Trophoblast cell (in vitro differentiated cells and primary cell): ENCODE results near the gene ALK.

Source experiments
- DNase-seq, 2 donors: peaks; one replicate each; pipeline ENCODE4 v3.0.0-alpha.2; 2016
- H2AFZ ChIP-seq: 2 replicates; pipeline ENCODE4 v1.6.1; 2013; ENCODE audit warnings: low read length, moderate library complexity, mild to moderate bottlenecking; ENCODE audit not compliant: insufficient read depth, poor library complexity
- H2AK5ac ChIP-seq: 2 replicates; pipeline ENCODE4 v1.6.1; 2013; ENCODE audit warnings: mild to moderate bottlenecking, low read length
- H2BK120ac ChIP-seq: 2 replicates; pipeline ENCODE4 v1.6.1; 2013; ENCODE audit warnings: low read length, mild to moderate bottlenecking, moderate library complexity; ENCODE audit not compliant: insufficient read depth, poor library complexity
- H2BK12ac ChIP-seq: 2 replicates; pipeline ENCODE4 v1.6.1; 2013; ENCODE audit warnings: mild to moderate bottlenecking, low read length, moderate library complexity
- H2BK5ac ChIP-seq: 2 replicates; pipeline ENCODE4 v1.6.1; 2013; ENCODE audit warnings: low read length, low read depth, moderate library complexity, mild to moderate bottlenecking; ENCODE audit not compliant: poor library complexity
- H3K14ac ChIP-seq: 2 replicates; pipeline ENCODE4 v1.6.1; 2013; ENCODE audit warnings: mild to moderate bottlenecking, low read length
- H3K18ac ChIP-seq: 2 replicates; pipeline ENCODE4 v1.6.1; 2013; ENCODE audit warnings: mild to moderate bottlenecking, low read length
- H3K23ac ChIP-seq: 2 replicates; pipeline ENCODE4 v1.6.1; 2013; ENCODE audit warnings: low read length
- H3K27ac ChIP-seq: 2 replicates; pipeline ENCODE4 v1.5.1; 2013; ENCODE audit warnings: low read depth, mild to moderate bottlenecking, inconsistent platforms, low read length, moderate library complexity
- H3K27me3 ChIP-seq: 2 replicates; pipeline ENCODE4 v1.6.1; 2013; ENCODE audit warnings: inconsistent platforms, mild to moderate bottlenecking, low read length, moderate library complexity; ENCODE audit not compliant: insufficient read depth
- H3K36me3 ChIP-seq, 2 experiments: 1 replicate in 1 of 2; 2 replicates in 1 of 2; pipeline ENCODE4 v1.6.1; 2013; ENCODE audit warnings: low read length in 2 of 2, mild to moderate bottlenecking in 2 of 2, moderate library complexity in 1 of 2; ENCODE audit not compliant: insufficient read depth in 2 of 2, control insufficient read depth in 1 of 2
- H3K4ac ChIP-seq: 2 replicates; pipeline ENCODE4 v1.6.1; 2013; ENCODE audit warnings: low read depth, mild to moderate bottlenecking, low read length, moderate library complexity
- H3K4me1 ChIP-seq, 2 experiments: 1 replicate in 1 of 2; 2 replicates in 1 of 2; pipeline ENCODE4 v1.6.1; 2013; ENCODE audit warnings: low read length in 2 of 2, mild to moderate bottlenecking in 2 of 2, moderate library complexity in 1 of 2; ENCODE audit not compliant: insufficient read depth in 2 of 2, control insufficient read depth in 1 of 2
- H3K4me2 ChIP-seq: 2 replicates; pipeline ENCODE4 v1.6.1; 2013; ENCODE audit warnings: inconsistent platforms, mild to moderate bottlenecking, low read length, moderate library complexity
- H3K4me3 ChIP-seq: 2 replicates; pipeline ENCODE4 v1.5.1; 2013; ENCODE audit warnings: mild to moderate bottlenecking, low read depth, low read length, inconsistent platforms
- H3K79me1 ChIP-seq: one replicate; pipeline ENCODE4 v1.6.1; 2013; ENCODE audit warnings: low read length
- H3K79me2 ChIP-seq: 2 replicates; pipeline ENCODE4 v1.6.1; 2013; ENCODE audit warnings: low read length, mild to moderate bottlenecking; ENCODE audit not compliant: control insufficient read depth, insufficient read depth, poor library complexity
- H3K9ac ChIP-seq: 2 replicates; pipeline ENCODE4 v1.6.1; 2013; ENCODE audit warnings: mild to moderate bottlenecking, low read length
- H3K9me3 ChIP-seq: 2 replicates; pipeline ENCODE4 v1.6.1; 2013; ENCODE audit warnings: low read depth, mild to moderate bottlenecking, control low read depth, inconsistent platforms, low read length; ENCODE audit not compliant: insufficient read depth
- H4K12ac ChIP-seq: 2 replicates; pipeline ENCODE4 v1.6.1; 2013; ENCODE audit warnings: low read depth, mild to moderate bottlenecking, low read length, moderate library complexity
- H4K8ac ChIP-seq: 2 replicates; pipeline ENCODE4 v1.6.1; 2013; ENCODE audit warnings: low read depth, mild to moderate bottlenecking, low read length, moderate library complexity
- H4K91ac ChIP-seq: one replicate; pipeline ENCODE4 v1.6.1; 2013; ENCODE audit warnings: low read depth, mild to moderate bottlenecking, low read length, moderate library complexity
- WGBS: extraction: QIAGEN DNeasy Blood & Tissue Kit; methylation state at CpG from one replicate; pipeline ENCODE4 v1.1.7; 2013; ENCODE audit warnings: missing lambda C conversion rate; ENCODE audit not compliant: insufficient read length, insufficient coverage; ENCODE audit errors: extremely low coverage; 5-methylcytosine and 5-hydroxymethylcytosine counted together

Gene ALK

DNA sequence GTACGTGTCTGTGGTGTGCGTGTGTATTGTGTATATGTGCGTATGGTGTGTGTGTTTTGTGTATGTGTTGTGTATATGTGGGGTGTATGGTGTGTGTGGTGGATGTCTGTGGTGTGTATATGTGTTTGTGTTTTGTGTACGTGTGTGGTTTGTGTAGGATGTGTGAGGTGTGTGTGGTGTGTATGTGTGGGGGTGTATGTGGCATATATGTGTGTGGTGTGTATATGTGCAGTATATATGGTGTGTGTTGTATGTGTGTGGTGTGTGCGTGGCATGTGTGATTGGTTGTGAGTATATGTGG, 704.8 kb downstream of the ALK start:
- Histone ChIP-seq H2BK12ac (no peak overlapping the region), H4K8ac (no peak overlapping the region), H3K14ac (no peak overlapping the region), H2AK5ac (no peak overlapping the region), H2BK5ac (no peak overlapping the region), H3K9me3 (peaks cover 4% of the 10 kb centered on the region), H3K9ac (no peak overlapping the region), H3K18ac (no peak overlapping the region), H3K79me2 (no peaks in the 10 kb centered on the region), H2BK120ac (no peak overlapping the region), H3K23ac (no peak overlapping the region), H4K12ac (no peak overlapping the region), H4K91ac (no peak overlapping the region), H3K27me3 (no peaks in the 10 kb centered on the region), H2AFZ (no peak overlapping the region), H3K4me2 (no peak overlapping the region), H3K79me1 (no peaks in the 10 kb centered on the region), H3K36me3 (no peaks in the 10 kb centered on the region), H3K4me1 (no peaks in the 10 kb centered on the region), H3K4me3 (no peak overlapping the region), H3K4ac (no peak overlapping the region), H3K27ac (no peak overlapping the region)
- DNase-seq, result no peak
- 100% methylated on average over 5 of the region's 5 CpGs for WGBS

DNA sequence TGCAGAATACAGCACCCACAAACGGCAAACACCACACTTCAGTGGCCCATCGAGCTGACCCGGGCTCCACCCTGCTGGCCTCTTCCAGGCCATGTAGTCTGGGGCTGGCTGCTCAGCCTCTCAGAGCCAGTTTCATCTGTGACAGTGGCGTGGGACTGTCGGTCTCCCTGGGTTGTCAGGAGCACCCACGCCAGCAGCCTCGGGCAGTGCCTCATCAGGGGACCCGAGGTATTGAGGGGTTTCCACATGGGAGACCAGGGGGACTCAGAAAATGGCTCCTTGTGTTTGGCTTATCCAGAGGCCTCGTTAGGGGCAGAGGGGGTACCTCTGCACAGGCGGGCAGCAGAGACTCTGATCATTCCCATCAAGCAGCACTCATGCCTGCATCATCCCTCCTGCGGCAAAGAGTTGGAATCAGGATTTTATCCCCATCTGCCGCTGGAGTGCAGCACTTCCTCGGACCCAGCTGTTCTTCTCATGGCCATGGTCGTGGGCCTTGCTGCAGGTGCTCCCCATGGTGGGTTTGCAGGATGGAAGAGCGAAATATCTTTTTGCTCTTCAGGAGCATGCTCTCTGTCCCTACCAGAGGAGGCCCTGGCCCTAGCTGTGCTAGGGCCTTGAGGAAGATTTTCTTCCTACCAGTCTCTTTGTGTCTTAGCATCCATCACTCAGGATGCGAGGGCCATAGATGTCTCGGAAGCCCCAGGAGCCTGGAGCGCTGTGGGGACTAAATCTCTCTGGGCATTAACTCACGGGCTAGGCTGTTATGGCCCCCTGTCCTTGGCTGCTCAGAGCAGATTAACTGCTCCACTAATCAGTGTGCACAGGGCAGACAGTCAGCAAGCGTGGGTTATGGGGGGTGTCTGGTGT, 705.4 kb downstream of the ALK start:
- Histone ChIP-seq H3K9me3 (peaks cover 4% of the 10 kb centered on the region), H3K27me3 (no peaks in the 10 kb centered on the region), H2AFZ (no peak overlapping the region), H4K8ac (no peak overlapping the region), H2BK12ac (no peak overlapping the region), H3K4me1 (no peaks in the 10 kb centered on the region), H3K36me3 (no peaks in the 10 kb centered on the region), H3K4ac (no peak overlapping the region), H3K14ac (no peak overlapping the region), H4K91ac (no peak overlapping the region), H3K23ac (no peak overlapping the region), H3K9ac (no peak overlapping the region), H4K12ac (no peak overlapping the region), H3K79me2 (no peaks in the 10 kb centered on the region), H3K4me2 (no peak overlapping the region), H3K18ac (no peak overlapping the region), H3K27ac (no peak overlapping the region), H2BK120ac (no peak overlapping the region), H2BK5ac (no peak overlapping the region), H3K79me1 (no peaks in the 10 kb centered on the region), H3K4me3 (no peak overlapping the region), H2AK5ac (no peak overlapping the region)
- no CpG with 5 or more reads among the region's 20 CpGs for WGBS
- DNase-seq, result no peak

DNA sequence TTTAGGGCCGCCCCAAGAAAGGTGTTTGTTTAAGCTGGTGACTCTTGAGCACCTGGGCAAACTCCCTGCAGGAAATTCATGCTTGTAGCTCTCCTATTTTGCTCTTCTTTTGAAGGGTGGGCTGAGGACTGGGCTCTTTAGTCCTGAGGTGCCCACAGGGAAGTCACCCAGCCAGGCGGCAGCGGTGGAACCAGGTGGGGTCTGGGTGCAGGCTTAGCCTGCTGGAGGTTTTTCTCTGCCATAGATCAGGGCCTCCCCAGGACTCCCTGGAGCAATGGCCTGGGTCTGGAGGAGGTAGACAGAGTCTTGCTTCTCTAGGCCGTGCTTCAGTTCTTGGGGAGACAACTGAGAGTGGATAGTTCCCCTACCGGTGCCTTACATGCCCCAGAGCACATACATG, 706.3 kb downstream of the ALK start:
- no peak overlapping the region for H2BK5ac ChIP-seq
- no CpG with 5 or more reads among the region's 5 CpGs for WGBS
- H2BK120ac ChIP-seq, result no peak overlapping the region
- no peak overlapping the region for H2AFZ ChIP-seq
- H3K9me3 ChIP-seq, result peaks cover 4% of the 10 kb centered on the region
- H3K79me2 ChIP-seq, result no peaks in the 10 kb centered on the region
- no peak overlapping the region for H3K18ac ChIP-seq
- no peak overlapping the region for H3K4me3 ChIP-seq
- H3K27ac ChIP-seq, result no peak overlapping the region
- no peak overlapping the region for H4K12ac ChIP-seq
- no peak overlapping the region for H2AK5ac ChIP-seq
- H3K27me3 ChIP-seq, result no peaks in the 10 kb centered on the region
- no peak overlapping the region for H3K23ac ChIP-seq
- no peak overlapping the region for H3K4ac ChIP-seq
- H2BK12ac ChIP-seq, result no peak overlapping the region
- no peaks in the 10 kb centered on the region for H3K36me3 ChIP-seq
- no peak overlapping the region for H3K14ac ChIP-seq
- H3K9ac ChIP-seq, result no peak overlapping the region
- no peak overlapping the region for H4K8ac ChIP-seq
- H3K79me1 ChIP-seq, result no peaks in the 10 kb centered on the region
- H3K4me2 ChIP-seq, result no peak overlapping the region
- no peaks in the 10 kb centered on the region for H3K4me1 ChIP-seq
- no peak overlapping the region for H4K91ac ChIP-seq
- DNase-seq, result no peak

DNA sequence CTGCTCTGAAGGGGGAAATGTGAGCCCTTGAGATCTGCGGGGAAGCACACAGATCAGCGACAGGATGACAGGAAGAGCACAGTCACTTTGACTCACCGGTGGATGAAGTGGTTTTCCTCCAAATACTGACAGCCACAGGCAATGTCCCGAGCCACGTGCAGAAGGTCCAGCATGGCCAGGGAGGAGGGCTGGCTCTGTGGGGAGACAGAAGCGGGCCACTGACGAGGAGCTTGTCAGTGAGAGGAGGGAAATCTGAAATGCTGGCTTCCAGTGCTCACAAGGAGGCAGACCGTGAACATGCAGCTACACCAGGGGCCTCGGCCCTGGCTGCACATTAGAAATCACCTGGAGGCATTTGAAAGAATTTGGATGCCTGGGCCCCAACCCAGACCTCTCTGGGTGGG, 707.5 kb downstream of the ALK start:
- Histone ChIP-seq H2BK120ac (no peak overlapping the region), H2AK5ac (no peak overlapping the region), H3K23ac (no peak overlapping the region), H3K36me3 (no peaks in the 10 kb centered on the region), H3K9ac (no peak overlapping the region), H2BK5ac (no peak overlapping the region), H3K27me3 (no peaks in the 10 kb centered on the region), H4K12ac (no peak overlapping the region), H3K27ac (no peak overlapping the region), H4K91ac (no peak overlapping the region), H3K4ac (no peak overlapping the region), H2AFZ (no peak overlapping the region), H3K79me1 (no peaks in the 10 kb centered on the region), H4K8ac (no peak overlapping the region), H2BK12ac (no peak overlapping the region), H3K14ac (no peak overlapping the region), H3K79me2 (no peaks in the 10 kb centered on the region), H3K4me1 (no peaks in the 10 kb centered on the region), H3K9me3 (peaks cover 4% of the 10 kb centered on the region), H3K4me2 (no peak overlapping the region), H3K4me3 (no peak overlapping the region), H3K18ac (no peak overlapping the region)
- DNase-seq, result no peak
- WGBS, result no CpG with 5 or more reads among the region's 9 CpGs
